ENCODE results near the gene NLRC5.

GRCh38 chr16:57032931-57033330, 43.6 kb downstream of the NLRC5 start:
- TF ChIP-seq POLR2A (IDR thresholded peaks at IDR 0.05) (no peak), CTCF (IDR thresholded peaks at IDR 0.05 in 8 of 11, conservative IDR thresholded peaks at IDR 0.05 in 3 of 11) (no peak), POLR2AphosphoS5 (IDR thresholded peaks at IDR 0.05) (no peak)

Measured in spleen (tissue), 7 donors.